Stimulated activated CD4-positive, alpha-beta T cell treated with anti-CD3 and anti-CD28 coated beads, Interleukin-15, amount 100 ng/mL, for 48 hours (primary cell): ENCODE results near the gene B3GNT5.

Experiments used
- DNase-seq, 2 donors: peaks; one replicate each; pipeline ENCODE4 v3.0.0-alpha.2; 2020; ENCODE audit warnings: low read depth in 2 of 2

B3GNT5 gene

GRCh38 chr3:183319371-183319770 lies 66.3 kb downstream of the B3GNT5 start:
- DNase-seq = no peak
